ENCODE measurements around the gene AHCYL2.

DNA sequence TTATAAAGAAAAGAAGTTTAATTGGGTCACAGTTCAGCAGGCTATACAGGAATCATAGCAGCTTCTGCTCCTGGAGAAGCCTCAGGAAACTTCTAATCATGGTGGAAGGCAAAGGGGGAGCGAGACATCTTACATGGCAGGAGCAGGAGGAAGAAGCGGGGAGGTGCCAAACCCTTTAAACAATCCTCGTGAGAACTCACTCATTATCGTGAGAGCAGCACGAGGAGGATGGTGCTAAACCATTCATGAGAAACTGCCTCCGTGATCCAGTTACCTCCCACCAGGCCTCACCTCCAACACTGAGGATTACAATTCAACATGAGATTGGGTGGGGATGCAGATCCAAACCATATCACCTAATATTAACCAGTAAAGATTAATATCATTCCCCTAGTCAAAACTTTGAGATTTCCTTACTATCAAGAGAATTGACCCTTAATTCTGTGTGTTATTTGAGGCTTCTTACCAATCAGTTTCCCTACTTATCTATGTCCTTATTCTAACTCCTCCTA, 38.0 kb upstream of the AHCYL2 start:
- TF ChIP-seq, protein P1, sequence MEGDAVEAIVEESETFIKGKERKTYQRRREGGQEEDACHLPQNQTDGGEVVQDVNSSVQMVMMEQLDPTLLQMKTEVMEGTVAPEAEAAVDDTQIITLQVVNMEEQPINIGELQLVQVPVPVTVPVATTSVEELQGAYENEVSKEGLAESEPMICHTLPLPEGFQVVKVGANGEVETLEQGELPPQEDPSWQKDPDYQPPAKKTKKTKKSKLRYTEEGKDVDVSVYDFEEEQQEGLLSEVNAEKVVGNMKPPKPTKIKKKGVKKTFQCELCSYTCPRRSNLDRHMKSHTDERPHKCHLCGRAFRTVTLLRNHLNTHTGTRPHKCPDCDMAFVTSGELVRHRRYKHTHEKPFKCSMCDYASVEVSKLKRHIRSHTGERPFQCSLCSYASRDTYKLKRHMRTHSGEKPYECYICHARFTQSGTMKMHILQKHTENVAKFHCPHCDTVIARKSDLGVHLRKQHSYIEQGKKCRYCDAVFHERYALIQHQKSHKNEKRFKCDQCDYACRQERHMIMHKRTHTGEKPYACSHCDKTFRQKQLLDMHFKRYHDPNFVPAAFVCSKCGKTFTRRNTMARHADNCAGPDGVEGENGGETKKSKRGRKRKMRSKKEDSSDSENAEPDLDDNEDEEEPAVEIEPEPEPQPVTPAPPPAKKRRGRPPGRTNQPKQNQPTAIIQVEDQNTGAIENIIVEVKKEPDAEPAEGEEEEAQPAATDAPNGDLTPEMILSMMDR (IDR thresholded peaks at IDR 0.05): no peak
- TF ChIP-seq POLR2A (IDR thresholded peaks at IDR 0.05) (no peak), EP300 (IDR thresholded peaks at IDR 0.05) (no peak)

Data from gastroesophageal sphincter (tissue), 3 donors.